K562 (cell line): ENCODE results near the gene C16orf96. TPM values are rescaled to one million over a fixed set of nuclear protein-coding genes. Genes with fewer than 3 reads are reported as not detected.

Experiments used
- BRCA1 ChIP-seq, 2 experiments: fragments of 450-650 bp in 1 of 2; sonication (generic) in 1 of 2; formaldehyde crosslinking in 1 of 2; IDR thresholded peaks; 2 replicates each; pipeline versions ENCODE4 v1.5.0 to v1.6.1; 2017 to 2020; ENCODE audit warnings: mild to moderate bottlenecking in 1 of 2, missing genetic modification reagents in 1 of 2
- E2F6 ChIP-seq, 2 experiments: IDR thresholded peaks; 2 replicates each; pipeline ENCODE4 v1.6.1; 2011; ENCODE audit warnings: borderline replicate concordance in 1 of 2, control low read depth in 1 of 2, low read depth in 1 of 2, low read length in 1 of 2, mild to moderate bottlenecking in 1 of 2, mixed read lengths in 1 of 2, moderate library complexity in 1 of 2; ENCODE audit not compliant: insufficient read depth in 1 of 2, insufficient read length in 1 of 2, poor library complexity in 1 of 2, severe bottlenecking in 1 of 2; ENCODE audit errors: extremely low read depth in 1 of 2
- ELF2 ChIP-seq: fragments of 250-450 bp; sonication (Bioruptor Pico); IDR thresholded peaks from 2 replicates; pipeline ENCODE4 v1.5.0; 2021; ENCODE audit warnings: mild to moderate bottlenecking
- HDAC1 ChIP-seq, 2 experiments: fragments of 450-650 bp; IDR thresholded peaks; 2 replicates each; pipeline ENCODE4 v1.6.1; 2016 to 2017; ENCODE audit warnings: inconsistent platforms in 1 of 2, mild to moderate bottlenecking in 1 of 2, moderate library complexity in 1 of 2
- HDAC8 ChIP-seq: fragments of 450-650 bp; IDR thresholded peaks from 2 replicates; pipeline ENCODE4 v1.6.1; 2016; ENCODE audit warnings: mild to moderate bottlenecking, missing genetic modification characterization, moderate library complexity, missing compliant biosample characterization
- IFI16 ChIP-seq: fragments of 250-450 bp; sonication (Bioruptor Pico); IDR thresholded peaks from 2 replicates; pipeline ENCODE4 v2.1.2; 2022; ENCODE audit warnings: mild to moderate bottlenecking, inconsistent platforms
- ILK ChIP-seq: fragments of 450-650 bp; IDR thresholded peaks from 2 replicates; pipeline ENCODE4 v1.6.1; 2016; ENCODE audit warnings: missing genetic modification characterization, low read depth, mild to moderate bottlenecking, missing compliant biosample characterization, moderate library complexity, borderline replicate concordance
- KLF1 ChIP-seq: fragments of 450-650 bp; IDR thresholded peaks from 2 replicates; pipeline ENCODE4 v1.6.1; 2016; ENCODE audit warnings: missing genetic modification characterization, missing compliant biosample characterization
- MAZ ChIP-seq, 2 experiments: fragments of 450-650 bp in 1 of 2; sonication (generic) in 1 of 2; formaldehyde crosslinking; IDR thresholded peaks in 1 of 2; conservative IDR thresholded peaks in 1 of 2; 2 replicates each; pipeline versions ENCODE4 v1.4.0 to v1.5.0; 2020; ENCODE audit warnings: mild to moderate bottlenecking in 1 of 2, missing genetic modification reagents in 1 of 2
- MEF2A ChIP-seq: IDR thresholded peaks from 2 replicates; pipeline ENCODE4 v1.6.1; 2011; ENCODE audit warnings: low read depth, mild to moderate bottlenecking, low read length, moderate library complexity; ENCODE audit not compliant: control insufficient read depth
- POLR2A ChIP-seq: fragments of 450-650 bp; conservative IDR thresholded peaks from 2 replicates; pipeline ENCODE4 v1.6.1; 2016
- ZC3H4 ChIP-seq: sonication (generic); formaldehyde crosslinking; IDR thresholded peaks from 2 replicates; pipeline ENCODE4 v1.9.0; 2021; ENCODE audit warnings: missing genetic modification reagents, borderline replicate concordance
- ZNF24 ChIP-seq: fragments of 450-650 bp; IDR thresholded peaks from 2 replicates; pipeline ENCODE4 v1.6.1; 2016
- polyA plus RNA-seq, 8 experiments: library from polyadenylated mRNA; depleted of rRNA in 4 of 8; stranded (reverse) in 5 of 8; unstranded in 3 of 8; fragments of >200 nt; fragmentation: Nextera tagmentation in 2 of 8; fragmentation: Illumina TruSeq in 1 of 8; extraction: Ambion mirVana in 2 of 8; extraction: Trizol in 1 of 8; gene quantifications; 2 replicates each; pipeline versions ENCODE4 v1.2.1 to v1.2.3, GENCODE V29; 2011 to 2014; ENCODE audit warnings: inconsistent platforms in 1 of 8, missing spikeins in 1 of 8
- total RNA-seq, 7 experiments: library from RNA; depleted of rRNA in 6 of 7; stranded (reverse); fragments of >200 nt in 6 of 7; fragmentation: Illumina TruSeq in 2 of 7; extraction: Trizol in 2 of 7; gene quantifications; 2 replicates each; pipeline versions ENCODE4 v1.2.1 to v1.2.3, GENCODE V29; 2011 to 2021; ENCODE audit warnings: low replicate concordance in 1 of 7
- TF ChIP-seq, protein P1 (sequence below): fragments of 450-650 bp; formaldehyde crosslinking; IDR thresholded peaks from 2 replicates; pipeline ENCODE4 v1.4.0; 2022; ENCODE audit warnings: missing genetic modification characterization
- TF ChIP-seq, protein P2 (sequence below): sonication (generic); formaldehyde crosslinking; IDR thresholded peaks from 2 replicates; pipeline ENCODE4 v1.8.1; 2023; ENCODE audit warnings: mild to moderate bottlenecking, missing genetic modification reagents
- TF ChIP-seq, protein P3 (sequence below): sonication (generic); formaldehyde crosslinking; IDR thresholded peaks from 2 replicates; pipeline ENCODE4 v1.8.0; 2022; ENCODE audit warnings: mild to moderate bottlenecking, missing genetic modification reagents

C16orf96 gene
- total and polyA plus RNA-seq, 9 of the 15 experiments (the other 6 are each of a cell fraction or from before 2014, with no cell fraction given) = not detected

GRCh38 chr16:4624827-4625559, 68.9 kb downstream of the C16orf96 start (continued):
- TF ChIP-seq E2F6 (IDR thresholded peaks at IDR 0.05; ENCODE audit: borderline replicate concordance in 1 of 2, extremely low read depth in 1 of 2, insufficient read depth in 1 of 2, insufficient read length in 1 of 2, low read depth in 1 of 2, low read length in 1 of 2, poor library complexity in 1 of 2, severe bottlenecking in 1 of 2) (peak in 1 of 2 experiments; percentile 49), KLF1 (tag) (0 out of 2 replicates have a peak, but pooled peaks have one; percentile 17), ZC3H4 (CRISPR knock-in tag) (0 out of 2 replicates have a peak, but pooled peaks have one; percentile 68), ZNF24 (0 out of 2 replicates have a peak, but pooled peaks have one; percentile 40), MEF2A (no peak), IFI16 (CRISPR knock-in tag) (no peak), HDAC8 (tag) (no peak), POLR2A (peak; percentile 79), MAZ (CRISPR knock-in tag; conservative IDR thresholded peaks at IDR 0.05 in 1 of 2, IDR thresholded peaks at IDR 0.05 in 1 of 2) (peak; percentile 53 to 98; a peak in 3 of 4 replicates), BRCA1 (IDR thresholded peaks at IDR 0.05) (no peak), BRCA1 (CRISPR knock-in tag; IDR thresholded peaks at IDR 0.05) (0 out of 2 replicates have a peak, but pooled peaks have one; percentile 22), ELF2 (CRISPR knock-in tag) (no peak), HDAC1 (IDR thresholded peaks at IDR 0.05) (peak in 1 of 2 experiments; percentile 42; a peak in 1 of 4 replicates), ILK (tag) (no peak)
- TF ChIP-seq, protein P1, sequence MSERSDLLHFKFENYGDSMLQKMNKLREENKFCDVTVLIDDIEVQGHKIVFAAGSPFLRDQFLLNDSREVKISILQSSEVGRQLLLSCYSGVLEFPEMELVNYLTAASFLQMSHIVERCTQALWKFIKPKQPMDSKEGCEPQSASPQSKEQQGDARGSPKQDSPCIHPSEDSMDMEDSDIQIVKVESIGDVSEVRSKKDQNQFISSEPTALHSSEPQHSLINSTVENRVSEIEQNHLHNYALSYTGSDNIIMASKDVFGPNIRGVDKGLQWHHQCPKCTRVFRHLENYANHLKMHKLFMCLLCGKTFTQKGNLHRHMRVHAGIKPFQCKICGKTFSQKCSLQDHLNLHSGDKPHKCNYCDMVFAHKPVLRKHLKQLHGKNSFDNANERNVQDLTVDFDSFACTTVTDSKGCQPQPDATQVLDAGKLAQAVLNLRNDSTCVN = no peak
- TF ChIP-seq, protein P2, sequence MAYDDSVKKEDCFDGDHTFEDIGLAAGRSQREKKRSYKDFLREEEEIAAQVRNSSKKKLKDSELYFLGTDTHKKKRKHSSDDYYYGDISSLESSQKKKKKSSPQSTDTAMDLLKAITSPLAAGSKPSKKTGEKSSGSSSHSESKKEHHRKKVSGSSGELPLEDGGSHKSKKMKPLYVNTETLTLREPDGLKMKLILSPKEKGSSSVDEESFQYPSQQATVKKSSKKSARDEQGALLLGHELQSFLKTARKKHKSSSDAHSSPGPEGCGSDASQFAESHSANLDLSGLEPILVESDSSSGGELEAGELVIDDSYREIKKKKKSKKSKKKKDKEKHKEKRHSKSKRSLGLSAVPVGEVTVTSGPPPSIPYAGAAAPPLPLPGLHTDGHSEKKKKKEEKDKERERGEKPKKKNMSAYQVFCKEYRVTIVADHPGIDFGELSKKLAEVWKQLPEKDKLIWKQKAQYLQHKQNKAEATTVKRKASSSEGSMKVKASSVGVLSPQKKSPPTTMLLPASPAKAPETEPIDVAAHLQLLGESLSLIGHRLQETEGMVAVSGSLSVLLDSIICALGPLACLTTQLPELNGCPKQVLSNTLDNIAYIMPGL (CRISPR knock-in tag) = no peak
- TF ChIP-seq, protein P3, sequence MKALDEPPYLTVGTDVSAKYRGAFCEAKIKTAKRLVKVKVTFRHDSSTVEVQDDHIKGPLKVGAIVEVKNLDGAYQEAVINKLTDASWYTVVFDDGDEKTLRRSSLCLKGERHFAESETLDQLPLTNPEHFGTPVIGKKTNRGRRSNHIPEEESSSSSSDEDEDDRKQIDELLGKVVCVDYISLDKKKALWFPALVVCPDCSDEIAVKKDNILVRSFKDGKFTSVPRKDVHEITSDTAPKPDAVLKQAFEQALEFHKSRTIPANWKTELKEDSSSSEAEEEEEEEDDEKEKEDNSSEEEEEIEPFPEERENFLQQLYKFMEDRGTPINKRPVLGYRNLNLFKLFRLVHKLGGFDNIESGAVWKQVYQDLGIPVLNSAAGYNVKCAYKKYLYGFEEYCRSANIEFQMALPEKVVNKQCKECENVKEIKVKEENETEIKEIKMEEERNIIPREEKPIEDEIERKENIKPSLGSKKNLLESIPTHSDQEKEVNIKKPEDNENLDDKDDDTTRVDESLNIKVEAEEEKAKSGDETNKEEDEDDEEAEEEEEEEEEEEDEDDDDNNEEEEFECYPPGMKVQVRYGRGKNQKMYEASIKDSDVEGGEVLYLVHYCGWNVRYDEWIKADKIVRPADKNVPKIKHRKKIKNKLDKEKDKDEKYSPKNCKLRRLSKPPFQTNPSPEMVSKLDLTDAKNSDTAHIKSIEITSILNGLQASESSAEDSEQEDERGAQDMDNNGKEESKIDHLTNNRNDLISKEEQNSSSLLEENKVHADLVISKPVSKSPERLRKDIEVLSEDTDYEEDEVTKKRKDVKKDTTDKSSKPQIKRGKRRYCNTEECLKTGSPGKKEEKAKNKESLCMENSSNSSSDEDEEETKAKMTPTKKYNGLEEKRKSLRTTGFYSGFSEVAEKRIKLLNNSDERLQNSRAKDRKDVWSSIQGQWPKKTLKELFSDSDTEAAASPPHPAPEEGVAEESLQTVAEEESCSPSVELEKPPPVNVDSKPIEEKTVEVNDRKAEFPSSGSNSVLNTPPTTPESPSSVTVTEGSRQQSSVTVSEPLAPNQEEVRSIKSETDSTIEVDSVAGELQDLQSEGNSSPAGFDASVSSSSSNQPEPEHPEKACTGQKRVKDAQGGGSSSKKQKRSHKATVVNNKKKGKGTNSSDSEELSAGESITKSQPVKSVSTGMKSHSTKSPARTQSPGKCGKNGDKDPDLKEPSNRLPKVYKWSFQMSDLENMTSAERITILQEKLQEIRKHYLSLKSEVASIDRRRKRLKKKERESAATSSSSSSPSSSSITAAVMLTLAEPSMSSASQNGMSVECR (CRISPR knock-in tag) = peak; percentile 82
